Mesothelial cell of epicardium (in vitro differentiated cells): Measurements from ENCODE around the gene TSPAN4. TPM values are rescaled to one million over a fixed set of nuclear protein-coding genes. Genes with fewer than 3 reads are reported as not detected.

Experiments used
- DNase-seq, 2 experiments: peaks; one replicate each; pipeline ENCODE4 v3.0.0; 2021; ENCODE audit warnings: low spot score in 2 of 2; ENCODE audit not compliant: unreplicated experiment in 2 of 2
- H3K27ac Mint-ChIP-seq: 2 replicates; pipeline ENCODE4 v1.8.0; 2021; ENCODE audit warnings: mixed read lengths
- H3K27me3 Mint-ChIP-seq: 2 replicates; pipeline ENCODE4 v1.8.0; 2021; ENCODE audit warnings: low read depth, mixed read lengths
- H3K36me3 Mint-ChIP-seq: 2 replicates; pipeline ENCODE4 v1.8.0; 2021; ENCODE audit warnings: mixed read lengths
- H3K4me1 Mint-ChIP-seq: 2 replicates; pipeline ENCODE4 v1.8.0; 2021; ENCODE audit warnings: mixed read lengths
- H3K4me3 Mint-ChIP-seq: 2 replicates; pipeline ENCODE4 v1.8.0; 2021; ENCODE audit warnings: mild to moderate bottlenecking, moderate library complexity, mixed read lengths
- H3K9me3 Mint-ChIP-seq: 2 replicates; pipeline ENCODE4 v1.8.0; 2021; ENCODE audit warnings: mixed read lengths
- total RNA-seq: library from RNA; stranded (reverse); gene quantifications from 3 replicates; pipeline ENCODE4 v1.2.1, GENCODE V29; 2021
- TF ChIP-seq, protein P1 (sequence below): fragments of 200-600 bp; sonication (generic); IDR thresholded peaks from one replicate; pipeline ENCODE4 v1.5.0; 2021; ENCODE audit warnings: antibody characterized with exemption; ENCODE audit not compliant: unreplicated experiment

Gene TSPAN4
- total RNA-seq, 1 donor from 2014 or later: 94.1 TPM

DNA sequence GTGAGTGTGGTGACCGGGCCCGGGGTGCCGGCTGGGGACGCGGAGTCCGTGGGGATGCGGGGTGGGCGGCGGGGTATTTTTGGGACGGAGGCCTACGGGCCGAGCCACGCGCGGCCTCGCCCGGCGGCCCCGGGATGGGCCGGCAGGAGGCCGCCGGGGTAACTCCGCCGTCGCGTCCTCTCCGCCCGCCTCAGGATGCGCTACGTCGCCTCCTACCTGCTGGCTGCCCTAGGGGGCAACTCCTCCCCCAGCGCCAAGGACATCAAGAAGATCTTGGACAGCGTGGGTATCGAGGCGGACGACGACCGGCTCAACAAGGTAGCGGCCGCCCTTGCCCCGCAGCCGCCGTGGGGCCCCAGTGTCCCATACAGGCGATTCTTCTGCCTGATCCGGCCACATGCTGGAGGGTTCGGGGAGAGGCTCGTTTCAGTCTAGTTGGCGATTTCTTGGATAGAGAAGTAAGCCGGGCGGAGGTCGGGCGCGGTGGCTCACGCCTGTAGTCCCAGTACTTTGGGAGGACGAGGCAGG is 32.5 kb upstream of the TSPAN4 start:
- Mint-ChIP-seq H3K9me3 (no peaks in the 10 kb centered on the region), H3K4me1 (peaks cover 25% of the 10 kb centered on the region), H3K36me3 (peaks cover 5% of the 10 kb centered on the region), H3K27ac (peak overlapping the region; percentile 80), H3K27me3 (no peaks in the 10 kb centered on the region), H3K4me3 (peak overlapping the region; percentile 87)
- TF ChIP-seq, protein P1, sequence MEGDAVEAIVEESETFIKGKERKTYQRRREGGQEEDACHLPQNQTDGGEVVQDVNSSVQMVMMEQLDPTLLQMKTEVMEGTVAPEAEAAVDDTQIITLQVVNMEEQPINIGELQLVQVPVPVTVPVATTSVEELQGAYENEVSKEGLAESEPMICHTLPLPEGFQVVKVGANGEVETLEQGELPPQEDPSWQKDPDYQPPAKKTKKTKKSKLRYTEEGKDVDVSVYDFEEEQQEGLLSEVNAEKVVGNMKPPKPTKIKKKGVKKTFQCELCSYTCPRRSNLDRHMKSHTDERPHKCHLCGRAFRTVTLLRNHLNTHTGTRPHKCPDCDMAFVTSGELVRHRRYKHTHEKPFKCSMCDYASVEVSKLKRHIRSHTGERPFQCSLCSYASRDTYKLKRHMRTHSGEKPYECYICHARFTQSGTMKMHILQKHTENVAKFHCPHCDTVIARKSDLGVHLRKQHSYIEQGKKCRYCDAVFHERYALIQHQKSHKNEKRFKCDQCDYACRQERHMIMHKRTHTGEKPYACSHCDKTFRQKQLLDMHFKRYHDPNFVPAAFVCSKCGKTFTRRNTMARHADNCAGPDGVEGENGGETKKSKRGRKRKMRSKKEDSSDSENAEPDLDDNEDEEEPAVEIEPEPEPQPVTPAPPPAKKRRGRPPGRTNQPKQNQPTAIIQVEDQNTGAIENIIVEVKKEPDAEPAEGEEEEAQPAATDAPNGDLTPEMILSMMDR: no peak
- DNase-seq: no peak

DNA sequence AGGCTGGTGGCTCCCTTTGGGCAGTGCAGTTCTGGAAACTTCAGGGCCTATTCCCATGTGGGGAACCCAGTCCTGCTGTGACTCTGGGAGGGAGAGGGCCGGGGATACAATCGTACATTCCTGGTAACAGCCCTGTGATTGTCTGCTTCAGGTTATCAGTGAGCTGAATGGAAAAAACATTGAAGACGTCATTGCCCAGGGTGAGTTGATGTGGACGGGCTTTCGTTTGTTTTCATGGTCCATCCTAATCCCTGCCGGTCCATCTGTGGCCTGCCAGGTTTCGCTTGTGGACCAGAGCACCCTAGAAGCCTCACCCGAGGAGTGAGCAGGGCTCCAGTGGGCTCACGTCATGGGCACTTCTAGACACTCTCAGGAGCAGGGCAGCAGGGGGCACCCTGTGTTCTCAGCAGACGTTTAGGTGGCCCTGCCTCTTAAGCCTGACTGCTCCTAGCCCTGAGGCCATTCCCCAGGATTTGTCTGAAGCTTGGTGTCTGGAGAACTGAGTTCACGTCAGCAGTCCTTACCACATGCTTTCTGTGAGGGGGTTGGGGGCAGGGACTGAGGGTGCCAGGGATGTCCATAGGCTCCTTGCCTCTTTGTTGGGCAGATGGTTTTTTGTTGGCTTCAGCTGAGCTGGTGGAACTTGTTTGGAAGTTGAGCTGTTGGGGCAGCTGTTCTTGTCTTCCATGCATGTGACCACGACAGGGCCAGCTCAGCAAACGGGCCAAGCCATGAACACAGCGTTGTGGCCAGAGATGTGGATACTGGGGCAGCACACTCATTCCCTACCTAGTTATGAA is 31.0 kb upstream of the TSPAN4 start:
- H3K4me1 Mint-ChIP-seq: peaks cover 25% of the 10 kb centered on the region
- H3K9me3 Mint-ChIP-seq: no peaks in the 10 kb centered on the region
- TF ChIP-seq, protein P1: no peak
- no peak for DNase-seq
- peaks cover 5% of the 10 kb centered on the region for H3K36me3 Mint-ChIP-seq
- H3K27me3 Mint-ChIP-seq: no peaks in the 10 kb centered on the region
- peak overlapping the region; percentile 80 for H3K27ac Mint-ChIP-seq
- peak overlapping the region; percentile 87 for H3K4me3 Mint-ChIP-seq

DNA sequence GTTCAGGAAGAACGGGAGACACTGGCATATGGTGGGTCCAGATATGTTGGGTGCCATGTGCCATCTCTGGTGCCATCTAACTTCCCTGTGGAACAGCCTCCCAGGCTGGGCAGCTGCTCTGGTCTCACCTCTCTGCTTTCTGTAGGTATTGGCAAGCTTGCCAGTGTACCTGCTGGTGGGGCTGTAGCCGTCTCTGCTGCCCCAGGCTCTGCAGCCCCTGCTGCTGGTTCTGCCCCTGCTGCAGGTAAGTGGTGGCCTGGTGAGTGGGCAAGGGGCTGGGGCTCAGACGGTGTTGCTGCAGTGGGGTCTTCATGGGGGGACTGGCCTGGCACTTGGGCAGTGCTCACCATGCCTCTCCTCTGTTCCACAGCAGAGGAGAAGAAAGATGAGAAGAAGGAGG is 30.3 kb upstream of the TSPAN4 start:
- no peak overlapping the region for H3K27ac Mint-ChIP-seq
- H3K36me3 Mint-ChIP-seq: peaks cover 5% of the 10 kb centered on the region
- H3K9me3 Mint-ChIP-seq: no peaks in the 10 kb centered on the region
- H3K4me1 Mint-ChIP-seq: peaks cover 25% of the 10 kb centered on the region
- H3K27me3 Mint-ChIP-seq: no peaks in the 10 kb centered on the region
- no peak for DNase-seq
- H3K4me3 Mint-ChIP-seq: peak overlapping the region; percentile 20
- TF ChIP-seq, protein P1: no peak

DNA sequence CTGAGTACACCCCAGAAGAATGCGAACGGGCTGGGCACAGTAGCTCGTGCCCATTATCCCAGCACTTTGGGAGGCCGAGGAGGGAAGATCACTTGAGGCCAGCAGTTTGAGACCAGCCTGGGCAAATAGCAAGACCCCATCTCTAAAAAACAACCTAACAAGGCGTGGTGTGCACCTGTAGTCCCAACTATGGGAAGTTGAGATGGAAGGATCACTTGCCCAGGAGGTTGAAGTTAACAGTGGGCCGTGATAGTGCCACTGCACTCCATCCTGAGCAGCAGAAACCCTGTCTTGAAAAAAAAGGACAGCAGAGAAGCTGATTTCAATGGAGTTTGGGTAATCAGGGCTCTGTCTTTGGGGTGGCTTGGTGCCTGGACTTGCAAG is 29.6 kb upstream of the TSPAN4 start:
- no peak overlapping the region for H3K4me3 Mint-ChIP-seq
- TF ChIP-seq, protein P1: no peak
- peaks cover 5% of the 10 kb centered on the region for H3K36me3 Mint-ChIP-seq
- H3K4me1 Mint-ChIP-seq: peaks cover 22% of the 10 kb centered on the region
- DNase-seq: no peak
- no peak overlapping the region for H3K27ac Mint-ChIP-seq
- H3K9me3 Mint-ChIP-seq: no peaks in the 10 kb centered on the region
- H3K27me3 Mint-ChIP-seq: no peaks in the 10 kb centered on the region

DNA sequence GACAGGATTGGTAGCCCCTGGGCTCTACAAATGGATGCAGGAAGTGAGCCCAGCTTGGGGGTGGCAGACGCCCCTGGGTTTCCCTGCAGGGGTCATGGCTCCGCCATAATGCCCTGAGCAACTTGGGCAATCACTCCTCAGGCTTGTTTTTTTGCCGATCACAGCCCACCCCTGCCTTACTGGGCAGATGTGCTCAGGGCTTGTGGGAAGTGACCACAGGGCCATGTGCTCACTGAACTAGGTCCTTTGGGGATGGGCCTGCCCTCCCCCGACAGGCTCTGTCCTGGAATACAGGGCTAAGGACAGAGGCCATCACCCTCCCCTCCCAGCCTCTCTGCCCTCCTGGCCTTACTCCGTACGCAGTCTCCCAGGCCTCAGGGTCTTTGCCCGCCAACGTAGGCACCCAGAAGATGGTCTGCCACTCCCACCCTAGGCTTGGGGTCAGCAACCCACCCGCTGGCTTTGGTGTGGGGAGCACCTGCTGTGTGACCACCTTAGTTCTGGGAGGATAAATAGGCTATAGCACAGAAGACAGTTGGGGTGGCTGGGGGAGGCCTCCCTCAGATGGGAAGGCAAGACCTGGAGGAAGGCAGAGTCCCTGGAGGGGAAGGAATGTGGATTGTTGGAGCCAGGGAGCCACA is 29.1 kb upstream of the TSPAN4 start:
- Mint-ChIP-seq H3K4me1 (peaks cover 22% of the 10 kb centered on the region), H3K9me3 (no peaks in the 10 kb centered on the region), H3K27ac (no peak overlapping the region), H3K36me3 (peaks cover 5% of the 10 kb centered on the region), H3K4me3 (no peak overlapping the region), H3K27me3 (no peaks in the 10 kb centered on the region)
- no peak for DNase-seq
- TF ChIP-seq, protein P1: no peak
